ENCODE results near the gene BHLHA15.
"Not testable (repeated sequence)": the region's sequence is repeated elsewhere in the genome, so short reads cannot be mapped to it uniquely, and the experiment has no call there.

Gene BHLHA15

DNA sequence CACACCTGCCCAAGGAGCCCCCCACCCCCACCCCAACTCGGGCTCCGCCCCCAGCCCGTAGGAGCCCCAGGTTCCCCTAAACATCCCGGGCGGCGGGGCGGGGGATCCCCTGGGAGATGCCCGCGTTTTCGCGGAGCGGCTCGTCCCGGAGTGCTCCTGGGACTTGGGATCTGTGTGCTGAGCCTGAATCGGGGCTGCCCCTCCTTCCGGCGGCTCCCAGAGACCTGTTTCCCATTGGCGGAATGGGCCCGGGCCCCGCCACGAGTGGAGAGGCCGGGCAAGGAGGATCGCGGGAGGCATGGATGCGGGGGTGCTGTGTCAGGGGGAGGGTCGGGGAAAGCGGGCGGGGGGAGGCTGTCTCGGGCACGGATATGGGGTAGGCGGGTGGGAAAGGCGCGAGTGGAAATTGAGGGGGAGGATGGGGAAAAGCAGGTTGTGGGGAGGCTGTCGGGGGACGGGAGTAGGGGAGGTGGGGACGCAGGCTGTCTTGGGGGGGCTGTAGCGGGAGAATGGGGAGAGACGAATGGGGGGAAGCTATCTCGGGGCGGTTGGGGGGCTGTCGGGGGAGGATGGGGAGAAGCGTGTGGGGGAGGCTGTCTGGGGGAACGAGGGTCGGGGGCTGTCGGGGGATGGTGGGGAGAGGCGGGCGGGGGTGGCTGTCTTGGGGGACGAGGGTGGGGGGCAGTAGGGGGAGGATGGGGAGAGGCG, 572 bp upstream of the BHLHA15 start:
- peak; percentile 89 for DNase-seq (ENCODE audit: low spot score)

GRCh38 chr7:98211676-98212531, 665 bp downstream of the BHLHA15 start:
- peak; percentile 47 for DNase-seq (ENCODE audit: low spot score)

GRCh38 chr7:98212532-98213041, 1.3 kb downstream of the BHLHA15 start:
- DNase-seq (ENCODE audit: low spot score) = peak; percentile 47

DNA sequence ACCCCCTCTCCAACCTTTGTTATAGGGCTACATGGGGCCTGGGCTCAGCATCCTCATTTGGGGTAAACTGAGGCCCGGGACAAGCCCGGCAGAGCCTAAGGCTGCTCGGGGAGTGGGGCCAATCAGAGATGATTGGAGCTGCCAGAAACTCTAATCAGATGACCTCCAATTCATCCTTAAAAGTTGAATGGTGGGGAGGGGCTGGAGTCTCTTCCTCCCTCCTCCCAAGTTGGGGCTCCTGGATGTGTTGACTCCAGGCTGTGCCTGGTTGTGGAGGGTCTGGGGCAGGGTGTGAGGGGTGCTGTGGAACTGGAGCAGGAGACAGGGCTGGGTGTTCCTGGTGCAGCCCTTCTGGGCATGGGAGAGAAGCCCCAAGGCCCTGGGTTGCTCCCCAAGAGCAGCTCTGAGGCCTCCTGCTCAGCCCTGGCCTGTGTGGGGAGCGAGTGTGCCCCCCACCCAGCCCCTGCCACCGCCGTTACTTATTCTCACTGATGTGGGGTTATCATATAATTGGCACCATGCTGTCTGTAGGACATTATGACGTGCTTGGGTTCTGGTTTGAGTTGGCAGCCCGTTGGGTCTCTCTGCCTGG, 2.2 kb downstream of the BHLHA15 start:
- peak; percentile 27 for DNase-seq (ENCODE audit: low spot score)

DNA sequence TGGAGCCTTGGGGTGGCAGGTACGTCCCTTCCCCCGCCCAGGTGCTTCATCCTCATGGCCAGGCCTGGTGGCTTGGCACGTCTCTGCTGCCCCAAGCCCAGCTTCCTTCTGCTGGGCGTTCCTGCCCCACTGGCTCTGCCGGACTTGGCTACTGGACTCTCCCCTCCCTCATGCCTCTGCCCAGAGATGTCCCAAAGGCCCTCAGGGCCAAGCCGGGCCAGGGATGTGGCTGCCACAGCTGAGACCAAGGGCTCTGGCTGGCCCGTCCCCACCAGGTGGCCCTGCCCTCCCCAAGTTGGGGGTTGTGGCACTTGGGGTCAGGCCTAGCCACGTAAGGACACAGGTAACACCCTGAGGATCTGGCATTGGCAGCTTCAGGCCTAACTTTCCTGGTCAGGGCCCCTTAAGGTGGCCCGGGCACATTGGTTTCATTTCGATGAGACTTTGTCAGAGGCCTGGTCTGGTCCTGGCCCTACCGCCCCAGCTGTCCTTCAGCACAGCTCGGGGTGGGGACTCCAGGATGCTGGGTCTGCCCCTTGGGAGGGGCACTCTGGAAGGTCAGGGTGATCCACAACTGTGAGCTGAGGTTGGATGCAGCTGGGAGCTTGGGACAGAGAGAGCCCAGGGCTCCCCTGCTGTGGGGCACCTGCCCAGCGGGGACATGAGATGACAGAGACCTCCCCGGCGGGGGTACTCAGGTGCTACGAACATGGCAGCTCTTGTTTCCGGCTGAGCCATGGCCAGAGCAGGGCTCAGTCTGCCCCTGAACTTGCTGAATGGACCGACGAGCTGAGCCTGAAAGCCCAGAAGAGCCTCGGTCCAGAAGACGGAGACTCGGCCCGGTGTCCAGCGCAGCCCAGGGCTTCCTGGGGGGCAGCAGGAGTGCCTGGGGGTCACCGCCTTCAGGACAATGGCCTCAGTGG, 2.9 kb downstream of the BHLHA15 start:
- peak; percentile 34 for DNase-seq (ENCODE audit: low spot score)

GRCh38 chr7:98214811-98215321, 3.6 kb downstream of the BHLHA15 start:
- DNase-seq (ENCODE audit: low spot score) = peak; percentile 41

- DNase-seq (ENCODE audit: low spot score) = peak; percentile 26
These were observed 4.6 kb downstream of the BHLHA15 start for GRCh38 chr7:98215561-98216495.

DNA sequence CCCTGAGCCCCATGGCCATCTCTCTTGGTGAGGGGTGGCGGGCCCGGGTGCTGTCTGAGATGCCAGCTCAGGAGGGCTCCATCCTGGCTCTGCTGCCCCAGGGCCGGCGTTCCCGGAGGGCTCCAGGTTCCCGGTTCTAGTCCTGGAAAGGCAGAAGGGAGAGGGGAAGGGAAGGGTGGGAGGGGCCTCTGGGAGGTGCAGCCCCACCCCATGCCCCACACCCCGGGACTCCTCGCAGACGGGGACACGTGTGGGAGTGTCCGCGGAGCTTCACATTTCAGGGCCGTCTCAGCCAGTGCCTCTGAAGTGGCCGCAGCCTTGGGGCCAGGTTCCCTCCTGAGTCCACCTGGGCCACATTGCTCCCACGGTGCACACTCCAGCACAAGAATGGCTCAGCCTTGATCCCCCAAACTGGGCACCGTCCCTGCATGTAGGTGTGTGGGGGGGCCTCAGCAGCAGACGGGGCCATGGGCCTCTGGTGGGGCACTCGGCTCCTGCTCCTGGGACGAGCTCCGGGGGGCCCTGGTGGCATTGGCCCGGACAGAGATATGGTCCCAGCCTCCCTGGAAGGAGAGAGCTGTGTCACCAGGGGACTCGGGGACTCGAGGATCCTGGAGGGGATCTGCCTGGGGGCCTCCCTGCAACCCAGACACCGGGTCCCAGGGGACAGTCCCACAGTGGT, 5.8 kb downstream of the BHLHA15 start:
- peak; percentile 26 for DNase-seq (ENCODE audit: low spot score)

DNA sequence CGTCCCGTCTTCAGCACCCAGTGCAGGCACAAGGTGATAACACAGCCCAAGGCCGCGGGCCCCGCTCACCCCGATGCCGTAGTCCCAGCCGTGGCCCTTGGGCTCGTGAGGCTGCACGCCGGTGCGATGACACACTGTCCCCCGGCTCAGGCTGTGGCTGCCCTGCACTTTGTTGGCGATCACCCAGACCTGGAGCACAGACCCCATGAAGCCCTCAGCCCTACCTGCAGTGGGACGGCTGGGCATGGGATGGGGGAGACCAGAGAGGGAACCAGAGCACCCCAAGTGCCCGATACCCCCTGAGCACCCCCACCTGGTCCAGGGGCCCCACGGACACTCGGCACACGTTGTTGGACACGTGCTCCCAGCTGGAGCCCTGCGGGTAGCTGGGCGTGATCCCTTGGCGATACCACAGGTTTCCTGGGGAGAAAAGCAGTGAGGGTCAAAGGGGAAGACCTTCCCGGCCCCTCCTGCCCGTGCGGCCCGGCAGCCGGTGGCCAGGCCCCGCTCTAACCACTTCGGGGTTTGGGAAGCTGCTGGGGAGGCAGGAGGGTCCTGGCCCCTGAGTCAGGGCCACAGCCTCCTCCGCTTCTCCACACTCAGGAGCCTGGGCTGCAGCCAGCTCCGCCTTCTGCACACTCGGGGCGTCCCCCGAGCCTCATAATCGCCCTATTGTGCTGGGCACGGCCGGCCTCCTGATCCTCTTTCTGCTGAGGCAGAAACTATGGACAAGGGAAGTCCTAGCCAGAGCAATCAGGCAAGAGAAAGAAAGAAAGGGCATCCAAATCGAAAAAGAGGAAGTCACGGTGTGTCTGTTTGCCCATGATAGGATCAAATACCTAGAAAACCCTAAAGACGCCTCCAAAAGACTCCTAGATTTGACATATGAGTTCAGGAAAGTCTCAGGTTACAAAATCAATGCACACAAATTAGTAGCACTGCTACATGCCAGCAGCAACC, 6.7 kb downstream of the BHLHA15 start:
- DNase-seq (ENCODE audit: low spot score) = peak; percentile 36

DNA sequence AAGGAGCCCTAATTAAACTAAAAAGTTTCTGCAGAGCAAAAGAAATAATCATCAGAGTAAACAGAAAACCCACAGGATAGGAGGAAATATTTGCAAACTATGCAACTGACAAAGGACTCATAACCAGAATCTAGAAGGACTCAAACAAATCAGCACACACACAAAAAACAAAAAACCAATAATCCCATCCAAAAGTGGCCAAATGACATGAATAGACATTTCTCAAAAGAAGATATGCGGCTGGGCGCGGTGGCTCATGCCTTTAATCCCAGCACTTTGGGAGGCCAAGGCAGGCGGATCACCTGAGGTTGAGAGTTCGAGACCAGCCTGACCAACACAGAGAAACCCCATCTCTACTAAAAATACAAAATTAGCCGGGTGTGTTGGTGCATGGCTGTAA, 8.1 kb downstream of the BHLHA15 start:
- DNase-seq (ENCODE audit: low spot score) = not testable (repeated sequence)

- DNase-seq (ENCODE audit: low spot score) = peak; percentile 25
These were observed 10.6 kb downstream of the BHLHA15 start for GRCh38 chr7:98221611-98222532.

DNA sequence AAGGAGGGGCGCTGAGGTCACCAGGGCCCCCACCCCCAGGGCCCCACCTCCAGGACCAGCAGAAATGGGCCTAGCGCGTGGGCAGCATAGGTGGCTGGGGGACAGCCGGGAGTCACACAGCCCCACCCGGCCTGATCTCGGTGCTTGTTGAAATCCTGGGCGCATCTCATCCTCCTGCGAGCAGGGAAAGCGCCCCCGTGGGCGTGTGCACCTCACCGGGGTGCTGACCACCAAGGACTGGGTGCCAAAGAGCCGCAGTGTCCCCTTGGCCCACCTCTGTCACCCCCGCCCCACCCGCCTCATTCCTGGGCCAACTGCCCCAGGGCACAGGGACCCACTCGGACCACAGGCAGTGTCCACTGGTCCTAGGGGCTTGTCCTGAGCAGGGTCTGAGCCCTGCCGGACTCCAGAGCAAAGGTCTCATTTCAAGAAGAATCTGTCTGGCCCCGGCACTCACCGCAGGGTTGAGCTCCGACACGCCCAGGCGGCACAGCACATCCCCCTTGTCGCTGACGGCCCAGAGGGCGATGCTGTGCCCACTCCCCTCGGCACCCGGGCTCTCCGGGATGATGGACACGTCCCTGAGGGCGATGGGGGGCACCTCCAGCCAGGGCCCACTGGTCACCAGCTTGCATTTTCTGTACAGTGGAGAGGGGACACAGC, 11.4 kb downstream of the BHLHA15 start:
- peak; percentile 30 for DNase-seq (ENCODE audit: low spot score)

- DNase-seq (ENCODE audit: low spot score) = peak; percentile 18
These were observed 12.2 kb downstream of the BHLHA15 start for GRCh38 chr7:98223351-98223897.

GRCh38 chr7:98223898-98224700, 12.9 kb downstream of the BHLHA15 start:
- peak; percentile 34 for DNase-seq (ENCODE audit: low spot score)

GRCh38 chr7:98224701-98225181, 13.5 kb downstream of the BHLHA15 start:
- no peak for DNase-seq (ENCODE audit: low spot score)
